GM06990 (cell line): ENCODE results near the gene PVALB.

ENCODE experiments used
- DNase-seq: peaks from one replicate; pipeline ENCODE4 v3.0.0-alpha.2; 2011; ENCODE audit not compliant: insufficient read length; ENCODE audit errors: extremely low read depth
- H3K27me3 ChIP-seq: replicated peaks from 2 replicates; pipeline ENCODE4 v1.6.0; 2011; ENCODE audit warnings: low read length; ENCODE audit not compliant: control insufficient read depth, insufficient read depth
- H3K36me3 ChIP-seq: 2 replicates; pipeline ENCODE4 v1.5.1; 2011; ENCODE audit warnings: low read length; ENCODE audit not compliant: control insufficient read depth, insufficient read depth
- H3K4me3 ChIP-seq: replicated peaks from 2 replicates; pipeline ENCODE4 v1.5.1; 2011; ENCODE audit warnings: low read depth, mild to moderate bottlenecking, control low read depth, low read length
- CTCF ChIP-seq: IDR thresholded peaks from 2 replicates; pipeline ENCODE4 v1.5.1; 2011; ENCODE audit warnings: low read length, control low read depth, mild to moderate bottlenecking, inconsistent platforms; ENCODE audit not compliant: insufficient read depth, poor library complexity, severe bottlenecking

PVALB gene

GRCh38 chr22:36858156-36858555 lies 41.3 kb upstream of the PVALB start:
- no peaks in the 10 kb centered on the region for H3K27me3 ChIP-seq
- no peak overlapping the region for H3K4me3 ChIP-seq
- H3K36me3 ChIP-seq = no peaks in the 10 kb centered on the region
- no peak for TF ChIP-seq CTCF
- DNase-seq = no peak

GRCh38 chr22:36856792-36857135 lies 39.9 kb upstream of the PVALB start:
- no peak for TF ChIP-seq CTCF
- DNase-seq = no peak
- Histone ChIP-seq H3K36me3 (no peaks in the 10 kb centered on the region), H3K4me3 (no peak overlapping the region), H3K27me3 (no peaks in the 10 kb centered on the region)

GRCh38 chr22:36856121-36856791 lies 39.4 kb upstream of the PVALB start:
- TF ChIP-seq CTCF = peak; percentile 100
- Histone ChIP-seq H3K4me3 (no peak overlapping the region), H3K27me3 (no peaks in the 10 kb centered on the region), H3K36me3 (no peaks in the 10 kb centered on the region)
- peak; percentile 87 for DNase-seq

- DNase-seq = no peak
- TF ChIP-seq CTCF = no peak
- Histone ChIP-seq H3K27me3 (no peaks in the 10 kb centered on the region; the same call in 1 of the 2 replicates), H3K4me3 (no peak overlapping the region), H3K36me3 (no peaks in the 10 kb centered on the region)
Observed at GRCh38 chr22:36855478-36855877, 38.6 kb upstream of the PVALB start.

GRCh38 chr22:36853407-36854099 lies 36.7 kb upstream of the PVALB start:
- Histone ChIP-seq H3K36me3 (no peaks in the 10 kb centered on the region), H3K4me3 (no peak overlapping the region), H3K27me3 (no peaks in the 10 kb centered on the region; the same call in none of the 2 replicates)
- TF ChIP-seq CTCF = peak; percentile 90
- peak; percentile 80 for DNase-seq
